ENCODE measurements around the gene SLC30A2. TPM values are rescaled to one million over a fixed set of nuclear protein-coding genes. Genes with fewer than 3 reads are reported as not detected.

Gene SLC30A2
- total RNA-seq, 1 experiment from 2014 or later = 0.23 TPM

DNA sequence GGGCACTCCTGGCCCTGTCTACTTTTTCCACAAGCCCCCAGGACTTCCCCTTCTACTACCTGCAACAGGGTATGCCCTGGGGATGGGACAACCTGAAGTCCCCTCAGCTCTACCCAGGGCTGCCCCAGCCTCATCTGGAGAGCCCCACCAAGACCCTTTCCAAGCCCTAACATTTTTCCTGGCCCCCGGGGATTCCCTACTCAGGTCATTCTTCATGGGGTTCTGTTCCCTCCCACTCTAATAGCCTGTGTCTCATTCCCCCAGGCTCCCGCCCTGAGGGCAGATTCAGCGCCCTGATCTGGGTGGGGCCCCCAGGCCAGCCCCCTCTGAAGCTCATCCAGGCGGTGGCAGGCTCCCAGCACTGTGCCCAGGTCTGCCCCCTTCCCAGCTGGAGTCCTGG is 14.7 kb downstream of the SLC30A2 start:
- Histone ChIP-seq H3K36me3 (ENCODE audit: control insufficient read depth, insufficient read depth, low read length) (peaks cover 2% of the 10 kb centered on the region; the same call in 1 of the 2 replicates), H3K9me3 (ENCODE audit: control insufficient read depth, insufficient read depth, low read depth, low read length) (no peaks in the 10 kb centered on the region), H3K27me3 (ENCODE audit: control insufficient read depth, insufficient read depth, low read length) (no peaks in the 10 kb centered on the region), H3K4me3 (ENCODE audit: low read depth in 2 of 2, low read length in 2 of 2) (no peak overlapping the region), H3K4me1 (ENCODE audit: control insufficient read depth, insufficient read depth, low read length) (peaks cover 9% of the 10 kb centered on the region), H3K27ac (ENCODE audit: low read length) (no peak overlapping the region)
- ChIA-PET POLR2A (no interaction called here), CTCF (interaction anchor here (0.5 kb wide), 1 partner anchor 34 kb away, joined by 4 read pairs; the partner anchor contains the start of gene PAFAH2)
- no TSS peak for BruUV-seq (replicated peaks)
- ATAC-seq (no peak), DNase-seq (ENCODE audit: low read depth, low spot score) (no peak)
- no peak for TF ChIP-seq REST (IDR thresholded peaks at IDR 0.05; ENCODE audit: insufficient read depth in 1 of 2, low read depth in 2 of 2, low read length in 1 of 2)
- in situ Hi-C loops (cut with HindIII; ENCODE audit: low pct_unique_long_range_greater_than_20kb, low sequenced_read_pairs) (no loop called here), intact Hi-C loops (cut with micrococcal nuclease; ENCODE audit: unreplicated experiment) (loop anchor here (10.0 kb wide), 1 partner anchor 64 kb away; no protein-coding TSS in a partner anchor)

DNA sequence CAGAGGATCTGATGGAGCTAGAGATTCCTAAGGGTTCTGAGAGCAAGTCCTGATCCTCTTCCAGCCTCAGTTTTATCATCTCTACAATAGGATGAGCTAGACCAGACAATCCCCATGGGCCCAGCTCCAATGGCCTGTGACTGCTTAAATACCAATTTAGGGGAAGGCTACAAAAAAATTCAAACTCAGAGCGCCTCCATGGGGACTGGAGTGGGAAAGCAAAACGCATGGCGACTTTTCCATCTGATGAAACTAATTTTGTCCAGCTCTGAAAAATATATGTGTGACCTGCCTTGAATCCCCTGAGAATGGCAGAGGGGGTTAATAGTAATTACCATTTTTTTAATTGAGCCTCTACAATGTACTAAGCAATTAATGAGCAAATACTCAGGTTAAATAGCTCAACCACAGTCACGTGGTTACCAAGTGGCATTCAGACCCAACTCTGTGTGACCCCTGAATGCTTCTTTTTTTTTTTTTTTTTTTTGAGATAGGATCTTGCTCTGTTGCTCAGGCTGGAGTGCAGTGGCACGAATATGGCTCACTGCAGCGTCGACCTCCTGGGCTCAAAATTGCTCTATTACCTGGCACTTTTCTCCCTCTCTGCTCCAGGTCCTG is 15.9 kb downstream of the SLC30A2 start:
- no TSS peak for BruUV-seq (replicated peaks)
- POLR2A ChIA-PET = interaction anchor here (0.6 kb wide), 1 partner anchor 386 kb away, joined by 3 read pairs; no protein-coding TSS in a partner anchor
- Histone ChIP-seq H3K27me3 (ENCODE audit: control insufficient read depth, insufficient read depth, low read length) (no peaks in the 10 kb centered on the region), H3K9me3 (ENCODE audit: control insufficient read depth, insufficient read depth, low read depth, low read length) (no peaks in the 10 kb centered on the region), H3K4me3 (ENCODE audit: low read depth in 2 of 2, low read length in 2 of 2) (no peak overlapping the region), H3K36me3 (ENCODE audit: control insufficient read depth, insufficient read depth, low read length) (no peaks in the 10 kb centered on the region), H3K4me1 (ENCODE audit: control insufficient read depth, insufficient read depth, low read length) (peaks cover 7% of the 10 kb centered on the region), H3K27ac (ENCODE audit: low read length) (no peak overlapping the region)
- no peak for DNase-seq (ENCODE audit: low read depth, low spot score)
- intact Hi-C loops (cut with micrococcal nuclease; ENCODE audit: unreplicated experiment) (loop anchor here (10.0 kb wide), 1 partner anchor 65 kb away; no protein-coding TSS in a partner anchor), in situ Hi-C loops (cut with HindIII; ENCODE audit: low pct_unique_long_range_greater_than_20kb, low sequenced_read_pairs) (no loop called here)
- no peak for ATAC-seq
- CTCF ChIA-PET = interaction anchor here (0.6 to 0.7 kb wide), 2 partner anchors 116 to 155 kb away, joined by 5 read pairs; no protein-coding TSS in a partner anchor
- TF ChIP-seq POLR2AphosphoS5 (IDR thresholded peaks at IDR 0.05; ENCODE audit: low read depth, low read length) = no peak

DNA sequence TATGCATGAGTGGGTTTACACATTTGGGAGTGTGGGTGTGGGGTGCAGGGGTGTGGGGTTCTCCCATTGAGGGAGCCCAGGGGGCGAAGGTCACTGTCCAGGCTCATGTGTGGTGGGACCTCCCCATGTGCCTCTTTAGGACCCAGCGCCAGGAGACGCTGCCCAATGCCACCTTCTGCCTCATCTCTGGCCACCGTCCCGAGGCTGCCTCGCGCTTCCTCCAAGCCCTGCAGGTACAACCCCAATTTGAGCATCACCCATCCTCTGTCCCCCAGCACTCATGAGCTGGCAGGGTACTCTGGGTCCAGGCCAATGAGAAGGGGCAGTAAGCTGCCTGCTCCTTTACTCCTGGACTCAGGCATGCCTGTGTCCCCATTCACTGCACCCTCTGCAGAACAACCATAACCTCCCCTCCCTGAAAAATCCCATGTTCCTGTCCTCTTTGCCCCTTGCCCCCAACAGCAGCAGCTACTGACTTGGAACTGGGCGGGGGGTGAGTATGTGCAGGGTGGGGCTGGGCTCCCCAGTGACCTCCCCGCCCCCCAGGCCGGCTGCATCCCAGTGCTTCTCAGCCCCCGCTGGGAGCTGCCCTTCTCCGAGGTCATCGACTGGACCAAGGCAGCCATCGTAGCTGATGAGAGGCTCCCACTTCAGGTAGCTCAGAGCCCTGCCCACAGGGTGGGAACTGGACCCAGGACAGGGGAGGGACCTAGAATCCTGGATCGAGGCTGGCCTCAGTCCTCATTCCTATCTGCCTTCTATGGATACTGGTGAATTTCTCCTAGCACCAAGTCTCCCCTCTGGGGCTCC is 16.7 kb downstream of the SLC30A2 start:
- Histone ChIP-seq H3K27me3 (ENCODE audit: control insufficient read depth, insufficient read depth, low read length) (no peaks in the 10 kb centered on the region), H3K36me3 (ENCODE audit: control insufficient read depth, insufficient read depth, low read length) (no peaks in the 10 kb centered on the region), H3K4me3 (ENCODE audit: low read depth in 2 of 2, low read length in 2 of 2) (no peak overlapping the region), H3K27ac (ENCODE audit: low read length) (no peak overlapping the region), H3K4me1 (ENCODE audit: control insufficient read depth, insufficient read depth, low read length) (peaks cover 5% of the 10 kb centered on the region; the same call in 1 of the 2 replicates), H3K9me3 (ENCODE audit: control insufficient read depth, insufficient read depth, low read depth, low read length) (no peaks in the 10 kb centered on the region)
- ATAC-seq (peak; percentile 24; the same call in 1 of the 2 replicates), DNase-seq (ENCODE audit: low read depth, low spot score) (no peak)
- TF ChIP-seq POLR2AphosphoS5 (IDR thresholded peaks at IDR 0.05; ENCODE audit: low read depth, low read length) (no peak), SIN3A (IDR thresholded peaks at IDR 0.05; ENCODE audit: borderline replicate concordance, insufficient read depth, low read depth, low read length) (no peak), TCF7L2 (IDR thresholded peaks at IDR 0.05; ENCODE audit: low read depth, low read length) (no peak), REST (IDR thresholded peaks at IDR 0.05; ENCODE audit: insufficient read depth in 1 of 2, low read depth in 2 of 2, low read length in 1 of 2) (no peak)
- TF ChIP-seq, protein P1, sequence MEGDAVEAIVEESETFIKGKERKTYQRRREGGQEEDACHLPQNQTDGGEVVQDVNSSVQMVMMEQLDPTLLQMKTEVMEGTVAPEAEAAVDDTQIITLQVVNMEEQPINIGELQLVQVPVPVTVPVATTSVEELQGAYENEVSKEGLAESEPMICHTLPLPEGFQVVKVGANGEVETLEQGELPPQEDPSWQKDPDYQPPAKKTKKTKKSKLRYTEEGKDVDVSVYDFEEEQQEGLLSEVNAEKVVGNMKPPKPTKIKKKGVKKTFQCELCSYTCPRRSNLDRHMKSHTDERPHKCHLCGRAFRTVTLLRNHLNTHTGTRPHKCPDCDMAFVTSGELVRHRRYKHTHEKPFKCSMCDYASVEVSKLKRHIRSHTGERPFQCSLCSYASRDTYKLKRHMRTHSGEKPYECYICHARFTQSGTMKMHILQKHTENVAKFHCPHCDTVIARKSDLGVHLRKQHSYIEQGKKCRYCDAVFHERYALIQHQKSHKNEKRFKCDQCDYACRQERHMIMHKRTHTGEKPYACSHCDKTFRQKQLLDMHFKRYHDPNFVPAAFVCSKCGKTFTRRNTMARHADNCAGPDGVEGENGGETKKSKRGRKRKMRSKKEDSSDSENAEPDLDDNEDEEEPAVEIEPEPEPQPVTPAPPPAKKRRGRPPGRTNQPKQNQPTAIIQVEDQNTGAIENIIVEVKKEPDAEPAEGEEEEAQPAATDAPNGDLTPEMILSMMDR (IDR thresholded peaks at IDR 0.05) = no peak
- ChIA-PET POLR2A (interaction anchor here (0.6 kb wide), 1 partner anchor 386 kb away, joined by 3 read pairs; no protein-coding TSS in a partner anchor), CTCF (interaction anchor here (0.6 to 0.7 kb wide), 2 partner anchors 117 to 154 kb away, joined by 5 read pairs; no protein-coding TSS in a partner anchor)
- in situ Hi-C loops (cut with HindIII; ENCODE audit: low pct_unique_long_range_greater_than_20kb, low sequenced_read_pairs) (no loop called here), intact Hi-C loops (cut with micrococcal nuclease; ENCODE audit: unreplicated experiment) (no loop called here)
- BruUV-seq (replicated peaks) = no TSS peak
